HL-60 (cell line): ENCODE results near the gene MOK.

Experiments used
- DNase-seq, 2 experiments: peaks; one replicate each; pipeline ENCODE4 v3.0.0-alpha.2; 2010 to 2020; ENCODE audit warnings: low read depth in 1 of 2, low spot score in 1 of 2
- H3K27ac ChIP-seq: fragments of 250-450 bp; sonication (Bioruptor Pico); replicated peaks from 2 replicates; pipeline ENCODE4 v1.5.1; 2020; ENCODE audit warnings: mild to moderate bottlenecking, moderate library complexity
- H3K27me3 ChIP-seq: fragments of 250-450 bp; sonication (Bioruptor Pico); 2 replicates; pipeline ENCODE4 v1.5.1; 2021; ENCODE audit warnings: mild to moderate bottlenecking, moderate library complexity; ENCODE audit not compliant: insufficient read depth, poor library complexity, severe bottlenecking
- H3K4me3 ChIP-seq: replicated peaks from 2 replicates; pipeline ENCODE4 v1.5.1; 2011; ENCODE audit warnings: mild to moderate bottlenecking, control low read depth, low read length; ENCODE audit not compliant: insufficient read depth
- CTCF ChIP-seq: IDR thresholded peaks from one replicate; pipeline ENCODE4 v1.5.1; 2011; ENCODE audit warnings: low read length, control low read depth, inconsistent platforms; ENCODE audit not compliant: insufficient read depth
- GABPA ChIP-seq: IDR thresholded peaks from 2 replicates; pipeline ENCODE4 v1.6.1; 2012; ENCODE audit warnings: low read depth
- POLR2AphosphoS5 ChIP-seq: IDR thresholded peaks from 2 replicates; pipeline ENCODE4 v1.6.1; 2012; ENCODE audit warnings: low read depth
- REST ChIP-seq: IDR thresholded peaks from 2 replicates; pipeline ENCODE4 v1.6.1; 2012; ENCODE audit warnings: low read depth; ENCODE audit not compliant: insufficient replicate concordance
- SPI1 ChIP-seq: IDR thresholded peaks from 2 replicates; pipeline ENCODE4 v1.6.1; 2012; ENCODE audit warnings: low read depth, mild to moderate bottlenecking, borderline replicate concordance

Gene MOK

GRCh38 chr14:102209224-102209966 is 95.6 kb downstream of the MOK start:
- Histone ChIP-seq H3K4me3 (no peak overlapping the region), H3K27me3 (no peaks in the 10 kb centered on the region), H3K27ac (no peak overlapping the region)
- TF ChIP-seq REST (no peak), GABPA (no peak), POLR2AphosphoS5 (no peak), CTCF (no peak), SPI1 (no peak)
- no peak for DNase-seq

GRCh38 chr14:102208741-102209140 is 96.2 kb downstream of the MOK start:
- Histone ChIP-seq H3K27ac (no peak overlapping the region), H3K4me3 (no peak overlapping the region), H3K27me3 (no peaks in the 10 kb centered on the region)
- no peak for TF ChIP-seq POLR2AphosphoS5
- TF ChIP-seq CTCF = no peak
- no peak for TF ChIP-seq REST
- no peak for TF ChIP-seq GABPA
- TF ChIP-seq SPI1 = no peak
- DNase-seq = no peak

- no peak for DNase-seq
- TF ChIP-seq REST = no peak
- TF ChIP-seq CTCF = no peak
- TF ChIP-seq POLR2AphosphoS5 = no peak
- TF ChIP-seq SPI1 = no peak
- no peak for TF ChIP-seq GABPA
- Histone ChIP-seq H3K27me3 (no peaks in the 10 kb centered on the region), H3K27ac (no peak overlapping the region), H3K4me3 (no peak overlapping the region)
Measured at GRCh38 chr14:102207831-102208365, 97.1 kb downstream of the MOK start.
